GM19240 (cell line): ENCODE data around the gene CEP131.
"Not testable (repeated sequence)": the region's sequence is repeated elsewhere in the genome, so short reads cannot be mapped to it uniquely, and the experiment has no call there.

Source experiments
- DNase-seq: peaks from one replicate; pipeline ENCODE4 v3.0.0; 2011; ENCODE audit warnings: low spot score; ENCODE audit not compliant: insufficient read length

CEP131 gene

DNA sequence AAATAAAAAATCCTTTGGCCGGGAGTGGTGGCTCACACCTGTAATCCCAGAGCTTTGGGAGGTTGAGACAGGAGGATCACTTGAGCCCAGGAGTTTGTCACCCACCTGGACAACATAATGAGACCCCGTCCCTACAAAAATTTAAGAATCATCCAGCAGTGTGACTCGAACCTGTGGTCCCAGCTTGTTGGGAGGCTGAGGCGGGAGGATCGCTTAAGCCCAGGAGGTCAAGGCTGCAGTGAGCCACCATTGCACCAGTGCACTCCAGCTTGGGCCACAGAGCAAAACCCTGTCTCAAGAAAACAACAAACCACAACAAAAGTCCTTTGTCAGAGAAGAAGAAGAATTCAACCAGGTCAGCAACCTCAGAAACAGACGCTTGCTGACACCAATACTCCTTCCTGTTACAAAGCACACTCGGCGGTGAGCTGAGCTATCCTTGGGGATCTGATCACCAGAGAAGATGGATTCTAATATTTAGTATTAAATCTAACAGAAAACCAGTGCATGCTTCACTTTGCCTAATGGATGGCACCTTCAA, 70.4 kb downstream of the CEP131 start:
- no peak for DNase-seq

DNA sequence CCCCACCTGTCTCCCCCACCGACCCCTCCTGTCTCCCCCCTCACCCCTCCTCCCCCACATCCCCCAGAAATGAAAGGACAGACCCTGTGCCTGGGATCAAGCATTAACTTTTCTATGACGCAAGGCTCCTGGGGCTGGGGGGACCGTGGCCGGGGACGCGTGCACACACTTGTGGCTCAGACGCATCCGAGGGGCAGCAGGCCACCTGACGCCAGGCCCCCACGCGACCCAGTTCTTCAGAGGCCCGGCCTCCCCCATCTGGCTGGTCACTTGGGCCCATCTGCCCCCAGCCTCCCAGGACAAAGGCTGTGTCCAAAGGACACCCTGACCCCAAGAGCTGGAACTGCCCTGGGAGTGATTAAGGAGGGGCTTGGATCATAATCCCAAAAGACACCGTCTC, 71.5 kb downstream of the CEP131 start:
- DNase-seq: no peak

DNA sequence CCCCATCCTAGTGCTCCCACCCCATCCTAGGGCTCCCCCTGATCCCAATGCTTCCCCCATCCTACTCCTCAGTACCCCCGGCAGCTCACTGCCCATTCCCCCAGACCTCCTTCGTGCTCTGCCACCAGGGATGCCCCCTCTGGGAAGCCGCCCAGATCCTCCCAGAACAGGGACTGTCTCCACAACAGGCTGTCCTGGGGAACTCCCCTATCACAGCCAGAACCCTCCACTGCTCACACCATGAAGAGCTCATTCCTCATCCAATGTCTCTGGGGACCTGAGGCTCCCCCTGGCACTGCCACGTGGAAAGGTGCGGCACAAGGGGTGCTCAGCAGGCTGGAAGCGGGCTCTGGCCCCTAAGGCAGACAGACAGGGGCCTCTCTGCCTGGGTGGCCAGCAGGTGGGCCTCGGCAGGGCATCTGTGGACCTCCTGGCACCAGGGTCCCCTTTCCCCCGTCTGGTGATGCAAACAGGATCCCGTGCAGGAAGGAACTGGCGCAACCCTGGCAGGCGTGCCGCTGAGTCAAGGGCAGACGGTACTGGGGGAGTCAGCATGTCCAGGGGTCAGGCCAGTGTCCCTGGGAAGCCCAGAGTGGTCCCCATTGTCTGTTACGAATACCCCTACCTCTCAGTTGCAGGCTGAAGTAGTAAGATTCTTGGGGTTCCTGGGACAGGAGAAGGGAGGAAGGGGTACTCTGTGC, 72.2 kb downstream of the CEP131 start:
- DNase-seq: no peak

DNA sequence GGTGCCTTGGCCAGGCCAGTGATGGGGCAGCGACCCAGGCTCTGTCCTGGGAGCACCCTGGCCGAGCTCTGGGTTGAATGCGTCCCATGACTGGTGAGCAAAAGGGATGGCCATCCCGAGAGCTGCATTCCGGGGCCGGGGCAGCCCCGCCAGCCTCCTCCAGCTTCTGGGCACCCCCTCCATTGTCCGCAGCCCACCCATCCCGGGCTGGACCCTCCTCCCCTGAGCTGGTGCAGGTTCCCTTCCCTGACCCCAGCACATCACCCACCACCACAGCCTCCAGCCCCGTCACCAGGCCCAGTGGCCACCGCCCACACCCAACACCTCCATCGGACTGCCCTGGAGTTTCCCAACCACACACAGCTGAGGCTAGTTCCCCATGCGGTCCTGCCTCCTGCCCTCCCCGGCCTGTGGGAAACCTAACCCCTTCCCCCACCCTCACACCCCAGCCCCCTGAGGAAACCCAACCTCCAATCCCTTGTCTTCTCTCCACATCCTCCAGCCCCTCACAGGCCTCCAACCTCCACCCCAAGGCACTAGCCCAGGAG, 73.7 kb downstream of the CEP131 start:
- no peak for DNase-seq

DNA sequence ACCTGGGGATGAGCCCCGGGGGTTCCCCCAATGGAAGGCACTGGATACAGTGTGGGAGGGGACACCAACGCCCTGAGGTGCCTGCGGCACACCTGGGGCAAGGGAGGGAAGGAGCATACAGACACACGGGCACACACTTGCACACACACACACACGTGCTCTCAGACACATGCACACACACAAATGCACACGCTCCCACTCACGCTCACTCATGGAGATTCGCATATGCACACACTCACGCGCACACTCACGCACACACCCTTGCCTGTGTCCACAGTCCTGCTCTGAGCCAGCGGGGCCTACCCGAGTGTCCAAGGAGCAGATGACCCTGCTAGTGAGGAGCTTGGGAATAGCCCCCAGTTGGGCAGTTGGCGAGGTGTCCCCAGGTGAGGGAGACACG, 74.2 kb downstream of the CEP131 start:
- DNase-seq: no peak

DNA sequence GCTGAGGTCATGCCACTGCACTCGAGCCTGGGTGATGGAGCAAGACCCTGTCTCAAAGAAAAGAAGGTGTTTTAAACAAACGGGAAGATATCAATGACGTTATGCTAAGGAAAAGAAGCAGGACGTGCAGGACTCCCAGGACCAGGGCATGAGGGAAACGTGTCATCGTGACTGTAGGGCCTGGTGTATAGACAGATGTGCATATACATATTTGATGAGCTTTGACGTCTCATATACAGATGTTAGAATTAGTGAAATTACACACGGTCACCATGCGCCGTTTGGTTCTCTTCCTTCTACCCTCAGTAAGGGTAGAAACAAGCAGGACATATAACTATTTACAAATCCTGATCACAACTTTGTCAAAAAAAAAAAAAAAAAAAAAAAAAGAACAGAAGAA, 75.1 kb downstream of the CEP131 start:
- DNase-seq: no peak

DNA sequence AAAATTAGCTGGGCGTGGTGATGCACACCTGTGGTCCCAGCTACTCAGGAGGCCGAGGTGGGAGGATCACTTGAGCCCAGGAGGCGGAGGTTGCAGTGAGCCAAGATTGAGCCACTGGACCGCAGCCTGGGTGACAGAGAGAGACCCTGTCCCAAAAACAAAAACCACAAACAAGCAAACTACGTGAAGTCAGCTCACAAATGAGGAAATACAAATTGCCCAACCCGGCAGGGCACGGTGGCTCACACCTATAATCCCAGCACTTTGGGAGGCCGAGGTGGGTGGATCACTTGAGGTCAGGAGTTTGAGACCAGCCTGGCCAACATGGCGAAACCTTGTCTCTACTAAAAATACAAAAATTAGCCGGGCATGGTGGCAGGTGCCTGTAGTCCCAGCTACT, 76.6 kb downstream of the CEP131 start:
- not testable (repeated sequence) for DNase-seq

DNA sequence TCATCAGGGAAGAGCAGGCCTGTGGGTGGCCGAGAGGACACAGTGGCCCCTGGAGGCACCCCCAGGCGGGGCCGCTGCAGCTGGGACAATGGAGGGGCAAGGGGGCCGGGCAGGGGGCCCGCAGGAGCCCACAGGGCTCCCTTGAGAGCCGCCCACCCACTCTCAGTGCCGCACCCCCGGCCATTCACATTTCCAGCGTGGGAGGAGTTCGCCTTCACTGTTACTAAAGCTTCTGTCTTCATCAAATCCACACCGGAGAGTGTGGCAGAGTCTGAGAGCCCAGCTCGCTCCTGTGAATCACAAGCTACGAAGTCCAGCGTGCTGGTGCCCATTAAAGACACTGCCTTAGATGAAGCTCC, 78.4 kb downstream of the CEP131 start:
- no peak for DNase-seq

DNA sequence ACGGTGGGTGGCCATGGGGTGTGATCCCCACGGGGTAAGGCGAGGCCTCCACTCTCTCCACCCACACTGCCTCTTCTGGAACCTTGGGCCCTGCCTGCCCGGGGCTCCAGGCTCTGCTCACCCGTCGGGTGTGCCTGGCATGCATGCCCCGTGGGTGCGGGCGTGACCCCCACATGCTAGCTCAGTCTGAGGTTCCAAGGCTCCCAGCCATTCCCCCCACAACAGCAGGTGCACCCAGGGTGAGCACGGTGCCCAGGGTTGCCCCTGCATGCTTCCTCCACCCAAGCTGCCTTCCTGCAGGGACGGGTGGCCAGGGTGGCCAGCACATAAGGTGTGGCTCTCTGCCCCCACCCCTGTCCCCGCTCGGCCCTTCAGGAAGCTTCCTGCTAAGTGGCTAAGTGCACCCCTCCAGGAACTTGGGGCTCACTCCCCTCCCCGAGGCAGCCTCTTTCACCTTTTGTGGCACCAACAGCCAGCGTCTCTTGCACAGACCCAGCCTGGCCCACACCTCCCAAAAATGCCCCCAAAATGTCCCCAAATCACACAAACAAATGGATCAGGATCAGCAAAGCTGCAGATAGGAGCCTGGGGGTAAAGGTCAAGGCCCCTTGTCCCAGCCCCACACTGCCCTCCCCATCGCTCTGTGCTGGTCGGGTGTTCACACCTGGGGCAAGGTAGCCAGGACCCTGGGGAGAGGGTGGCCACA, 78.9 kb downstream of the CEP131 start:
- DNase-seq: no peak

DNA sequence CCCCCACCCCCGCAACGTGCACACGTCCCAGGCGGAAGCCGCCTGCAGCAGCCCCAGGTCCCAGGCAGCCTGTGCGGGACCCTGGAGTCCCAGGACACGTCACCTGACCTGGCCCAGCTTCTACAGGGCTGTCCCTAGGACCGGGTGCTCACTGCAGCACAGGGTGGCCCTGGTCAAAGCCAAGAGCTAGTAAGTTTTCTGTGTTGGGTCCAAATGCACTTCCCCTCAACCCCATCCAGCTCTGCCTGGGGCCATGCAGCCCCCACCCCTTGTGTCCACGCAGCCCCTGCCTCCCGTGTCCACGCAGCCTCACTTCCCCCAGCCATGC, 79.6 kb downstream of the CEP131 start:
- no peak for DNase-seq

DNA sequence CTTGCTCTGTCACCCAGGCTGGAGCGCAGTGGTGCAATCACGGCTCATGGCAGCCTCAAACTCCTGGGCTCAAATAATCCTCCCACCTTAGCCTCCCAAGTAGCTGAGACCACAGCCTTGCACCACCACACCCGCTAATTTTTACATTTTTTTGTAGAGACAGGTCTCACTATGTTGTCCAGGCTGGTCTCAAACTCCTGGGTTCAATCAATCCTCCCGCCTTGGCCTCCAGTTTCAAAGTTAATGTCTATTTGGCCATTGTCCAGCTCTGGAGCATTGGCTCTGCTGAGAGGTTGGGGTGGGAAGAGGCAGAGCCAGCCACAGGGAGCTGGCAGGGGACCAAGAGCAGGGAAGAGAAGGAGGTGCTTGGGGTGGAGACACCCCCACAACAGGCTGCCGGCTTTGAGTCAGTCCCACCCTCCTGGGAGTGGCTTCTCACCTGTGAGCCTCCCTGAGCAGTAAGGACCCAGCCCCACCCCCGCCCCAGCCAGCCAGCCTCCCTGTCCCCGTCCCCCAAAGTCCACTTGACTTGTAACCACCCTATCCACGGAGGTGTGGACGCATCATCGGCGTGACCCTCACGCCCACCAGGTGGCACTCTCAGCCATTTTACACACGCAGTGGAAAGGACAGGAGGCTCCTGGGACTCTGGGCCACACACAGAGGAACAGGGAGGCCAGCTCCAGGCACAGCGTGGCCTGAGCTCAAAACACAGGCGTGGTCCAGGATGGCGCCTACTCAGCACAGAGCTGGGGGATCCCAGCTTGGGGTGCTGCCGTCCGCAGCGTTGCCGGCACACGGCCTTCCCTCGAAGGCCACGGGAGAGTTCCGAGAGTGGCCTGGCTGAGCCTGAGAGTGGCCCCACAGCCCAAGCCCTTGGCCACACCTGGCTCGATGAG, 80.2 kb downstream of the CEP131 start:
- peak; percentile 74 for DNase-seq

DNA sequence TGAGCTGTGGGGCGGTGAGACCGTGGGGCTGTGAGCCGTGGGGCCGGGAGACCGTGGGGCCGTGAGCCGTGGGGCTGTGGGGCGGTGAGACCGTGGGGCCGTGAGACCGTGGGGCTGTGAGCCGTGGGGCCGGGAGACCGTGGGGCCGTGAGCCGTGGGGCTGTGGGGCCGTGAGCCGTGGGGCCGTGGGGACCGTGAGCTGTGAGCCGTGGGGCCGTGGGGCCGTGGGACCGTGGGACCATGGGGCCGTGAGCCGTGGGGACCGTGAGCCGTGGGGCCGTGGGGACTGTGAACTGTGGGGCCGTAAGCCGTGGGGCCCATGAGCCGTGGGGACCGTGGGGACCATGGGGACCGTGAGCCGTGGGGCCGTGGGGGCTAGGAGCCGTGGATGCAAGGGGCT, 82.1 kb downstream of the CEP131 start:
- DNase-seq: no peak

DNA sequence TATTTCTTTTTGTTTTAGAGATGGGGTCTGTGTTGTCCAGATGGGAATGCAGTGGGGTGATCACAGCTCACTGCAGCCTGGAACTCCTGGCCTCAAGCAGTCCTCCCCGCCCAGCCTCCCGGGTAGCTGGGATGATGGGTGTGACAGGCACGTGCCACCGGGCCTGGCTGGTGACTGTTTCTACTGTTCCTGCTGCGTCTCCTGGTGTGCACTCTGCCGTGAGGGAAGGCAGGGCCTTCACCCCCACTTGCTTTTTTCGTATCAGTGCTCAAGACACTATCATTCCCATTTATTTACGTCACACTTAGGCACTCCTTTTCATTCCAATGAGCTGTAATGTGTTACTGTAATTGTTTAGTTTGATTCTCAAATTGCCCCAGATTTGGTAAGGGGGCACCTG, 82.7 kb downstream of the CEP131 start:
- DNase-seq: no peak
